Hematopoietic multipotent progenitor cell treated with erythropoietin and hydrocortisone succinate and interleukin-3 and kit ligand, for 15 days (in vitro differentiated cells): ENCODE measurements around the gene ARCN1.
"Not testable (repeated sequence)": the region's sequence is repeated elsewhere in the genome, so short reads cannot be mapped to it uniquely, and the experiment has no call there.

Experiments
- DNase-seq: peaks from one replicate; pipeline ENCODE4 v3.0.0-alpha.2; 2015; ENCODE audit warnings: low spot score

ARCN1 gene

GRCh38 chr11:118544647-118545010 is 27.6 kb upstream of the ARCN1 start:
- DNase-seq, result no peak

- DNase-seq, result no peak
Measured at GRCh38 chr11:118545533-118545932, 26.7 kb upstream of the ARCN1 start.

GRCh38 chr11:118547132-118547531 is 25.1 kb upstream of the ARCN1 start:
- peak; percentile 22 for DNase-seq

- DNase-seq, result no peak
Measured at GRCh38 chr11:118552341-118552740, 19.9 kb upstream of the ARCN1 start.

- DNase-seq, result no peak
Measured at GRCh38 chr11:118560806-118561205, 11.4 kb upstream of the ARCN1 start.

- DNase-seq, result no peak
Measured at GRCh38 chr11:118565051-118565450, 7.2 kb upstream of the ARCN1 start.

GRCh38 chr11:118569670-118570069 is 2.5 kb upstream of the ARCN1 start:
- no peak for DNase-seq

- no peak for DNase-seq
Measured at GRCh38 chr11:118570787-118571186, 1.4 kb upstream of the ARCN1 start.

- not testable (repeated sequence) for DNase-seq
Measured at GRCh38 chr11:118571701-118572060, 528 bp upstream of the ARCN1 start.

- DNase-seq, result peak; percentile 54
Measured at GRCh38 chr11:118572981-118573550, 857 bp downstream of the ARCN1 start.

- DNase-seq, result no peak
Measured at GRCh38 chr11:118574636-118575035, 2.4 kb downstream of the ARCN1 start.

GRCh38 chr11:118577995-118578394 is 5.8 kb downstream of the ARCN1 start:
- not testable (repeated sequence) for DNase-seq

GRCh38 chr11:118581057-118581456 is 8.8 kb downstream of the ARCN1 start:
- DNase-seq, result no peak

- DNase-seq, result no peak
Measured at GRCh38 chr11:118587952-118588351, 15.7 kb downstream of the ARCN1 start.

- no peak for DNase-seq
Measured at GRCh38 chr11:118592616-118593367, 20.6 kb downstream of the ARCN1 start.

- peak; percentile 43 for DNase-seq
Measured at GRCh38 chr11:118594984-118595383, 22.8 kb downstream of the ARCN1 start.

GRCh38 chr11:118596224-118597146 is 24.3 kb downstream of the ARCN1 start:
- DNase-seq, result no peak

GRCh38 chr11:118597556-118597955 is 25.3 kb downstream of the ARCN1 start:
- no peak for DNase-seq

- no peak for DNase-seq
Measured at GRCh38 chr11:118602331-118602730, 30.1 kb downstream of the ARCN1 start.

- not testable (repeated sequence) for DNase-seq
Measured at GRCh38 chr11:118603709-118604108, 31.5 kb downstream of the ARCN1 start.

- no peak for DNase-seq
Measured at GRCh38 chr11:118604566-118604965, 32.4 kb downstream of the ARCN1 start.

- no peak for DNase-seq
Measured at GRCh38 chr11:118605116-118605867, 33.1 kb downstream of the ARCN1 start.
